Measurements from ENCODE around the gene FAM174C.

The FAM174C gene

GRCh38 chr19:1292419-1293151 lies 17.3 kb downstream of the FAM174C start:
- H3K4me1 ChIP-seq (ENCODE audit: control insufficient read depth, insufficient read depth, low read length) = 0 out of 2 replicates have a peak, but pooled peaks cover 3% of the 10 kb centered on the region
- TF ChIP-seq, protein P1, sequence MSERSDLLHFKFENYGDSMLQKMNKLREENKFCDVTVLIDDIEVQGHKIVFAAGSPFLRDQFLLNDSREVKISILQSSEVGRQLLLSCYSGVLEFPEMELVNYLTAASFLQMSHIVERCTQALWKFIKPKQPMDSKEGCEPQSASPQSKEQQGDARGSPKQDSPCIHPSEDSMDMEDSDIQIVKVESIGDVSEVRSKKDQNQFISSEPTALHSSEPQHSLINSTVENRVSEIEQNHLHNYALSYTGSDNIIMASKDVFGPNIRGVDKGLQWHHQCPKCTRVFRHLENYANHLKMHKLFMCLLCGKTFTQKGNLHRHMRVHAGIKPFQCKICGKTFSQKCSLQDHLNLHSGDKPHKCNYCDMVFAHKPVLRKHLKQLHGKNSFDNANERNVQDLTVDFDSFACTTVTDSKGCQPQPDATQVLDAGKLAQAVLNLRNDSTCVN (tag by site-specific recombination; optimal IDR thresholded peaks at IDR 0.05) = no peak
- TF ChIP-seq, protein P2, sequence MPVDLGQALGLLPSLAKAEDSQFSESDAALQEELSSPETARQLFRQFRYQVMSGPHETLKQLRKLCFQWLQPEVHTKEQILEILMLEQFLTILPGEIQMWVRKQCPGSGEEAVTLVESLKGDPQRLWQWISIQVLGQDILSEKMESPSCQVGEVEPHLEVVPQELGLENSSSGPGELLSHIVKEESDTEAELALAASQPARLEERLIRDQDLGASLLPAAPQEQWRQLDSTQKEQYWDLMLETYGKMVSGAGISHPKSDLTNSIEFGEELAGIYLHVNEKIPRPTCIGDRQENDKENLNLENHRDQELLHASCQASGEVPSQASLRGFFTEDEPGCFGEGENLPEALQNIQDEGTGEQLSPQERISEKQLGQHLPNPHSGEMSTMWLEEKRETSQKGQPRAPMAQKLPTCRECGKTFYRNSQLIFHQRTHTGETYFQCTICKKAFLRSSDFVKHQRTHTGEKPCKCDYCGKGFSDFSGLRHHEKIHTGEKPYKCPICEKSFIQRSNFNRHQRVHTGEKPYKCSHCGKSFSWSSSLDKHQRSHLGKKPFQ (tag by site-specific recombination; IDR thresholded peaks at IDR 0.05) = peak; percentile 87
- 0 out of 2 replicates have a peak, but pooled peaks have one; percentile 11 for TF ChIP-seq PATZ1 (tag by site-specific recombination; IDR thresholded peaks at IDR 0.05)
- TF ChIP-seq ZBTB7A (tag by site-specific recombination; IDR thresholded peaks at IDR 0.05; ENCODE audit: low read depth) = no peak
- 0 out of 2 replicates have a peak, but pooled peaks have one; percentile 30 for TF ChIP-seq KLF1 (tag by site-specific recombination; IDR thresholded peaks at IDR 0.05)
- TF ChIP-seq ZNF341 (tag by site-specific recombination; IDR thresholded peaks at IDR 0.05; ENCODE audit: low read depth) = peak; percentile 75
- no peak for TF ChIP-seq ZNF132 (tag by site-specific recombination; IDR thresholded peaks at IDR 0.05; ENCODE audit: borderline replicate concordance)
- no peak overlapping the region for H3K27ac ChIP-seq (ENCODE audit: extremely low read depth, low read depth, low read length)

DNA sequence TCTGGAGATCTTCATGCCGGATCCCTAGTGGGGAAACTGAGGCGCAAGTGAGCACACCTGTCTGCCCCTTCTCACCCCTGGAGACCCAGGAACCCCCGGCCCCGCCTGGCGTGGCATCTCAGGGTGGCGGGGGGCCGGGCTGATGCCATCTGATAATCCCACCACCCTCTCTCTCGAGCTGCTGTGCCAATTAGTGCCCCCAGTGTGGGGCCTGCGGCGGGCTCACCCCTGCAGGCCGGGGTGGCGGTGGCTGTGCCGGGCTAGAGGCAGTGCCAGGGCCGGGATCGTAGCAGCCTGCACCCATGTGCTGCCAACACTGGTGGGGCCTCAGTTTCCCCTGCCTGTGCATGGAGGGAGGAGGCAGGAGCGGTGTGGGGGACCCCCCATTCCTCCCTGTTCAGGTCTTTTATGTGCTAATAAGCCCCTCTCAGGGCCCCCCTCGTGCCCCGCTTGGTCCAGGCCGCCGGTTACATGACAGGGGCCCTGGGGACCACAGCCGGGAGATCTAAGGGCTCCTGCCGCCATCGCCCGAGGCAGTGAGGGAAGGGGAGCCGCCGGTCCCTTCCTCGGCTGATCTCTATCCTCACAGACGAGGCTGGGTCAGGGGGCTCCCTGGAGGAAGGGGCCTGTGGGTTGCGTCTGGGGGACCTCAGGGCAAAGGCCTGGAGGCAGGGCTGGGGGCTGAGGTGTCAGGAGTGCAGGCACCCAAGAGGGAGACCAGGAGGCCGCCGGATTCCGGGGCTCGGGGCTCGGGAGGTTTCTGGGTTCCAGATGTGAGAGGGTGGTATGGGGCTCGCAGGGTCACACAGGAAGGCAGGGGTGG lies 18.7 kb downstream of the FAM174C start:
- no peaks in the 10 kb centered on the region for H3K9me3 ChIP-seq (ENCODE audit: control insufficient read depth, insufficient read depth, low read depth, low read length)
- H3K4me3 ChIP-seq (ENCODE audit: low read depth, low read length) = no peak overlapping the region
- TF ChIP-seq ZNF548 (tag by site-specific recombination; IDR thresholded peaks at IDR 0.05) (no peak), HIC1 (tag by site-specific recombination; IDR thresholded peaks at IDR 0.05) (peak; percentile 56)
- H3K27ac ChIP-seq (ENCODE audit: extremely low read depth, low read depth, low read length) = no peak overlapping the region
- 0 out of 2 replicates have a peak, but pooled peaks cover 3% of the 10 kb centered on the region for H3K4me1 ChIP-seq (ENCODE audit: control insufficient read depth, insufficient read depth, low read length)
- ChIA-PET POLR2A (interaction anchor here (1.0 kb wide), 1 partner anchor 19 kb away, joined by 3 read pairs; the partner anchor contains the start of gene FAM174C), CTCF (no interaction called here)
- H3K36me3 ChIP-seq (ENCODE audit: control insufficient read depth in 2 of 2, insufficient read depth in 1 of 2, low read length in 2 of 2) = no peaks in the 10 kb centered on the region

More at GRCh38 chr19:1292419-1293151, 17.3 kb downstream of the FAM174C start:
- ChIA-PET CTCF (interaction anchor here (0.6 to 1.1 kb wide), 3 partner anchors 13 to 38 kb away, joined by 3 to 6 read pairs (median 3); no protein-coding TSS in a partner anchor), POLR2A (no interaction called here)
- Histone ChIP-seq H3K4me3 (ENCODE audit: low read depth, low read length) (no peak overlapping the region), H3K36me3 (ENCODE audit: control insufficient read depth in 2 of 2, insufficient read depth in 1 of 2, low read length in 2 of 2) (no peaks in the 10 kb centered on the region), H3K9me3 (ENCODE audit: control insufficient read depth, insufficient read depth, low read depth, low read length) (no peaks in the 10 kb centered on the region)

DNA sequence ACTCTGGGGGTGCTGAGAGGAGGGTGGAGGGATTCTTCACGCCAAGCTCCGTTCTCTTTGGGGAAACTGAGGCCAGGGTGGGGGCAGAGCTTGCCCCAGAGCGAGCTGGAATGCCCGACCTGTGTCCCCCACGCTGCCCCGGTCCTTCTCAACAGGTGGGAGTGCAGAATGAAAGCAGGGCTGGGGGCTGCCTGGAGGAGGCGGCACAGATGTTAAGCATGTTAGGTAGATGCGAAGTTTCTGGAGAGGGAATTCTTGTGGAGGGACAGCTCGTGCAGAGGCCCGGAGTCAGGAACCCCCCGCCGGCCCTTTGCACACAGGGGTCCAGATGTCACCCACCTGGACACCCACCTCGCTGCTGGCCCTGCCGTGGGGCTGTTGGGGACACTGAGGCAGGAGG lies 19.4 kb downstream of the FAM174C start:
- no peaks in the 10 kb centered on the region for H3K9me3 ChIP-seq (ENCODE audit: control insufficient read depth, insufficient read depth, low read depth, low read length)
- H3K27ac ChIP-seq (ENCODE audit: extremely low read depth, low read depth, low read length) = no peak overlapping the region
- TF ChIP-seq SCRT2 (tag by site-specific recombination; IDR thresholded peaks at IDR 0.05) = peak; percentile 77
- TF ChIP-seq ZNF23 (tag by site-specific recombination; IDR thresholded peaks at IDR 0.05; ENCODE audit: borderline replicate concordance) = no peak
- TF ChIP-seq SCRT1 (tag by site-specific recombination; IDR thresholded peaks at IDR 0.05; ENCODE audit: borderline replicate concordance) = peak; percentile 69
- POLR2A ChIA-PET = interaction anchor here (1.0 kb wide), 1 partner anchor 19 kb away, joined by 3 read pairs; the partner anchor contains the start of gene FAM174C
- 0 out of 2 replicates have a peak, but pooled peaks cover 3% of the 10 kb centered on the region for H3K4me1 ChIP-seq (ENCODE audit: control insufficient read depth, insufficient read depth, low read length)
- H3K36me3 ChIP-seq (ENCODE audit: control insufficient read depth in 2 of 2, insufficient read depth in 1 of 2, low read length in 2 of 2) = no peaks in the 10 kb centered on the region
- CTCF ChIA-PET = no interaction called here
- H3K4me3 ChIP-seq (ENCODE audit: low read depth, low read length) = no peak overlapping the region
